Stimulated activated CD4-positive, alpha-beta T cell treated with anti-CD3 and anti-CD28 coated beads, Interleukin-12 subunit alpha, Interleukin-12 subunit beta, amount 100 ng/mL, for 4 hours (primary cell): Measurements from ENCODE around the gene STPG4.
A peak's percentile ranks its signal among the peaks of the same experiment; 100 is the strongest.

ENCODE experiments used
- DNase-seq: peaks from one replicate; pipeline ENCODE4 v3.0.0-alpha.2; 2020

Gene STPG4

DNA sequence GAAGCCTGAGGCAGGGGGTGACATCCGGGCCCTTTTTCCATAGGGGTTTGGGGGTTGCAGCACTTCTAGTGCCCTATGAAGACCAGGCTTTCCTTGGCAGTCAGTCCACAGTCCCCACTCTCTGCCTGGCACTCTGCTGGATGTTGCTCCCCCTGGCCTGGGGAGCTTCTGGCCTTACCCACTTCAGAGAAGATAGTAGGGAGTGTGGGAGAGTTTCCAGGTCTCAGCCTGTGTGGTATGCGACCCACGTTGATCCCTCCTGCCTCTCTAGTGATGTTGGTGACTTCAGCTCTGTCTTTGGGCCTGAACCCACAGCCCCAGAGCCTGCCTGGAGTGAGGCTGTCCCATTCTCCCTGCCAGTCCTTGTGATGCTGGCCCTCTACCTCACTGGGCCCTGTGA lies 105.6 kb downstream of the STPG4 start:
- DNase-seq: no peak

GRCh38 chr2:47048801-47049480 lies 106.2 kb downstream of the STPG4 start:
- no peak for DNase-seq

- DNase-seq: no peak
These were observed 108.8 kb downstream of the STPG4 start for GRCh38 chr2:47046271-47046670.

GRCh38 chr2:47043891-47044239 lies 111.2 kb downstream of the STPG4 start:
- no peak for DNase-seq

DNA sequence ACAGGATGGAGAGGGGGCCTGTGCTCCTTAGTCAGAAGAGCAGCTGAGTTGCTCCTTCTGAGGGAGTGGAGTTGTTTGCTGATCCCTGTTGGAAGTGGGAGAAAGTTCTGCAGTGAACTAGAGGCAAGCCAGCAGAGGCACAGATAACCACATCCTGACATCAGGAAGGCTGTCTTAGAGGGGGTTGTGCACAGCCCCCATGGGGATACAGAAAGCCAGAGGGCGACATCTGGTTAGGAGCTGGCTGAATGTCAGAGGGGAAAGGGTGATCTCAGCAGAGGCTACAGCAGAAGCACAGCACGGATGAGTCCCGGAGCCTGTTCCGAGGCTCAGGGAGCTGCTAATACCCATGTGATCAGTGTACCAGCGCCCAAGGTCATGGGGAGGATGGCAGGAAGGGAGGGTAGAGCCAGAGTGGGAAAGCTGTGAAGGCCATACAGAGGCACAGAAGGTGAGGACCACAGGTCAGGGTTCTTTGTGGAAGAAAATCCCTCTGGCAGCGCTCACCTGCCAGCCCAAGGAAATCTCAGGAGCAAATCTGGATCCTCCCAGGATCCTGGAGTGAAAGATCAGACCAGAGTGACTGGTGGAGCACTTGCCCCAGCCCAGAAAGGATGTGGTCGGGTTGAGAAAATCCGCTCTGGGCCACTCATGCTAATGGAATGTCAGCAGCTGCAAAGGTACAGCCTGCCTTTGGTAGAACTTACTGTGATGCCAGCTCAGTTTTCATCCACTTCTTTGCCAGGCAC lies 111.8 kb downstream of the STPG4 start:
- no peak for DNase-seq

- DNase-seq: no peak
These were observed 113.0 kb downstream of the STPG4 start for GRCh38 chr2:47041891-47042684.

- DNase-seq: no peak
These were observed 114.0 kb downstream of the STPG4 start for GRCh38 chr2:47041063-47041462.

- no peak for DNase-seq
These were observed 114.5 kb downstream of the STPG4 start for GRCh38 chr2:47040651-47041050.

DNA sequence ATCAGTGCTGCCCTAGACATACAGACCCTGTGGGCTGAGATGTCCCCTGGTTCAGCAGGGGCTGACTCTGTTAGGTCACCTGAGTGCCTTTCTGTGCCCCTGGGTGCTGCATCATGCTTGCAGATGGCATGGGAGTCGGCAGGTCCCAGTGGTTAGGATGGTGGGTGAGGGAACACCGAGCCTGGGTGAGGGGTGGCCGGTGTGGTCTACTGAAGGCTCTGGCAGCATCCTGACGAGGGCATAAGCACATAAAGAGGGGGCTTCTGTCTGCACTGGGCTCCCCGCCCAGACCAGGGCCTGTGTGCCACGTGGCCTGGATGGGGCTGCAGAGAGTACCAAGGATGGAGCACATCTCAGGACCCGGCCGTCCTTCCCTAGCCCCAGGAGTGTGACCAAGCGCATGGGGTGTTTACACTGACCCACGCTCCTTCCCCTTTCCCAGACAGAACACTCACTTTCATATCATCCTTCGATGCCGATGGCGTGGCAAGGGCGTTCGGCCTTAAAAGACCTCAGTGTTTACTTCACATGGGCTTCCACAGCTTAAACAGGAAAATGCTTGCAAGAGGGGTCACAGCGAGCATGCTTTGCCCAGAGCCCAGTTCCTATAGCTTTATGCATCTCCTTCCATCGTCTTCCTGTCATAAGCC lies 115.1 kb downstream of the STPG4 start:
- DNase-seq: no peak

GRCh38 chr2:47039489-47039870 lies 115.6 kb downstream of the STPG4 start:
- no peak for DNase-seq

DNA sequence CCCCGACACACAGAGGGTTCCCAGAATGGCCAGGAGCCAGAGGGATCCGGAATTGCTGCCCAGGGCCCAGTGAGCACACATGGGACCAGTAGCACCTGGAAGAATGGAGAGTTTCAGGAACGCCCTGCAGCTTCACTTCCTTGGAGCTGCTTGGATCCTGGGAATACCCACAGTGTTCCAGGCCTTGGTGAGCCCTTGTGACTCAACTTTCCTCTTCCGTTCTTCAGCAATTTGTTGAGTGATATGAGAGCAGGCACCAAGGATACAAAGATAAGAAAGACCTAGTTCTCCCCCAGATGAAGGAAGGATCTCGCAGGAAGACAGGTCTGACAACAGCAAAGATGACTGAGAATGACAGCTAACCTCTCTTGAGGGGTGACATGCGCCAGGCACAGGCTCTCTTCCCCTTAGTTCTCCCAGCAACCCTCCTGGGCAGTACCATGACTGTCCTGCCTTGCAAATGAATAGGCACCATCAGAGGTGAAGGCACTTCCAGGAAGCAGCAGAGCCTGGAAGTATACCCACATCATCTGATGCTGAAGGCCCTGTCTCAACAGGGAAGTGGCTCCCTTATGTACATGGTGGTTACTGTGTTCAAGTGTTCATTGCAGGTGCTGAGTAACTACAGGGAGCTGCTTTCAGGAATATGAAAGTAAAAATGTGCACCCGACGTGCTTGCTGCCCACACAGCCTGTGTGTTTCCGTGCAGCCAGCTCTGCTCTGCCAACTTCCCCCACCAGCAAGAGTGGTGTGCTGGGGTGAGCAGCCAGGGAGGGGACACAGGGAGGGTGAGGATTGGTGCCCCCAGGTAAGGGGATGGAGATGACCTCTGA lies 116.2 kb downstream of the STPG4 start:
- peak; percentile 13 for DNase-seq

GRCh38 chr2:47037678-47038077 lies 117.4 kb downstream of the STPG4 start:
- DNase-seq: no peak
